ENCODE measurements around the gene HNRNPR.

DNA sequence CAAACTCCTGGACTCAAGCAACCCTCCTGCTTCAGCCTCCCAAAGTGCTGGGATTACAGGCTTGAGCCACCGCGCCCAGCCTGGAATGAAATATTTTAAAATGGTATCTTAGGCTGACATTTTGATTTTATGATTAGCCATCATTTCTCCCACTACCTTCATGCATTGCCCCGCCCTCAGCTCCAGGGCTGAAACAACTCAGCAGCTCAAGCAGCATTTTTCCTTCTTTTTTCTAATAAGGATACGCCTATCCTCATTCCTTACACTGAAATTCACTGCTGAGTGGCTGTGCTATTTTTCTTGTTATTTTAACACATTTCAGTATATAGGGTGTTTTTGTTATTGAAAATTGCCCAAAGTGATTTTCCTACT is 70.0 kb downstream of the HNRNPR start:
- no peak for TF ChIP-seq CTCF (IDR thresholded peaks at IDR 0.05)
- no peak for TF ChIP-seq POLR2A (IDR thresholded peaks at IDR 0.05)

Data from esophagus squamous epithelium (tissue), 4 donors.